MG63 (cell line): ENCODE results near the gene MXRA8. TPM values are rescaled to one million over a fixed set of nuclear protein-coding genes. Genes with fewer than 3 reads are reported as not detected.

Source experiments
- DNase-seq: peaks from one replicate; pipeline ENCODE4 v3.0.0-alpha.2; 2020
- H3K27me3 ChIP-seq: fragments of 250-450 bp; sonication (Bioruptor Pico); 2 replicates; pipeline ENCODE4 v1.5.1; 2020; ENCODE audit warnings: mild to moderate bottlenecking, moderate library complexity
- H3K36me3 ChIP-seq: fragments of 250-450 bp; sonication (Bioruptor Pico); 2 replicates; pipeline ENCODE4 v1.5.1; 2020; ENCODE audit warnings: mild to moderate bottlenecking, moderate library complexity
- H3K4me3 ChIP-seq: fragments of 250-450 bp; sonication (Bioruptor Pico); 2 replicates; pipeline ENCODE4 v1.5.1; 2020; ENCODE audit warnings: mild to moderate bottlenecking, moderate library complexity
- H3K9me3 ChIP-seq: fragments of 250-450 bp; sonication (Bioruptor Pico); 2 replicates; pipeline ENCODE4 v1.5.1; 2020; ENCODE audit warnings: mild to moderate bottlenecking, moderate library complexity
- total RNA-seq: library from RNA; depleted of rRNA; stranded (reverse); fragments of >200 nt; shearing (Covaris generic); gene quantifications from 2 replicates; pipeline ENCODE4 v1.2.3, GENCODE V29; 2014; ENCODE audit warnings: low replicate concordance

Gene MXRA8
- total RNA-seq, 1 experiment from 2014 or later = 316 TPM

- Histone ChIP-seq H3K36me3 (peaks cover 23% of the 10 kb centered on the region), H3K4me3 (no peak overlapping the region), H3K9me3 (no peaks in the 10 kb centered on the region), H3K27me3 (no peaks in the 10 kb centered on the region)
- no peak for DNase-seq
These were observed 21.9 kb downstream of the MXRA8 start for GRCh38 chr1:1336446-1336845.

- H3K36me3 ChIP-seq = peaks cover 17% of the 10 kb centered on the region
- DNase-seq = no peak
- no peaks in the 10 kb centered on the region for H3K9me3 ChIP-seq
These were observed 22.5 kb downstream of the MXRA8 start for GRCh38 chr1:1335792-1336248.

GRCh38 chr1:1335283-1335682, 23.1 kb downstream of the MXRA8 start:
- Histone ChIP-seq H3K9me3 (no peaks in the 10 kb centered on the region), H3K36me3 (peaks cover 13% of the 10 kb centered on the region)
- no peak for DNase-seq

More at GRCh38 chr1:1335792-1336248, 22.5 kb downstream of the MXRA8 start:
- Histone ChIP-seq H3K4me3 (no peak overlapping the region), H3K27me3 (no peaks in the 10 kb centered on the region)

GRCh38 chr1:1334835-1335234, 23.5 kb downstream of the MXRA8 start:
- no peak overlapping the region for H3K4me3 ChIP-seq
- DNase-seq = no peak

More at GRCh38 chr1:1335283-1335682, 23.1 kb downstream of the MXRA8 start:
- H3K27me3 ChIP-seq = no peaks in the 10 kb centered on the region
- no peak overlapping the region for H3K4me3 ChIP-seq

GRCh38 chr1:1333551-1334241, 24.7 kb downstream of the MXRA8 start:
- no peak overlapping the region for H3K4me3 ChIP-seq
- no peak for DNase-seq
- H3K27me3 ChIP-seq = no peaks in the 10 kb centered on the region
- no peaks in the 10 kb centered on the region for H3K9me3 ChIP-seq
- H3K36me3 ChIP-seq = peaks cover 9% of the 10 kb centered on the region

More at GRCh38 chr1:1334835-1335234, 23.5 kb downstream of the MXRA8 start:
- no peaks in the 10 kb centered on the region for H3K27me3 ChIP-seq
- no peaks in the 10 kb centered on the region for H3K9me3 ChIP-seq
- peaks cover 12% of the 10 kb centered on the region for H3K36me3 ChIP-seq

- no peaks in the 10 kb centered on the region for H3K27me3 ChIP-seq
- H3K36me3 ChIP-seq = peaks cover 4% of the 10 kb centered on the region
- H3K9me3 ChIP-seq = no peaks in the 10 kb centered on the region
- H3K4me3 ChIP-seq = no peak overlapping the region
- DNase-seq = no peak
These were observed 25.4 kb downstream of the MXRA8 start for GRCh38 chr1:1332774-1333480.

GRCh38 chr1:1332031-1332755, 26.2 kb downstream of the MXRA8 start:
- Histone ChIP-seq H3K4me3 (no peak overlapping the region), H3K9me3 (no peaks in the 10 kb centered on the region), H3K36me3 (no peaks in the 10 kb centered on the region; the same call in none of the 2 replicates), H3K27me3 (no peaks in the 10 kb centered on the region)
- DNase-seq = no peak

- no peak within 1 kb of the TSS for H3K4me3 ChIP-seq
- no peaks in the 10 kb centered on the region for H3K9me3 ChIP-seq
- no peaks in the 10 kb centered on the region for H3K27me3 ChIP-seq
- DNase-seq = no peak
- no peaks in the 10 kb centered on the region; the same call in none of the 2 replicates for H3K36me3 ChIP-seq
These were observed 27.0 kb downstream of the MXRA8 start, which contains the start of gene TAS1R3 for GRCh38 chr1:1331068-1331965. TAS1R3 (plus strand) TSS chr1:1331280; CDS start chr1:1331346, 66 bp downstream.

- DNase-seq = no peak
- H3K27me3 ChIP-seq = no peaks in the 10 kb centered on the region
- H3K36me3 ChIP-seq = no peaks in the 10 kb centered on the region; the same call in none of the 2 replicates
- no peak overlapping the region for H3K4me3 ChIP-seq
- H3K9me3 ChIP-seq = no peaks in the 10 kb centered on the region
These were observed 27.8 kb downstream of the MXRA8 start for GRCh38 chr1:1330366-1331067.

GRCh38 chr1:1329304-1330210, 28.8 kb downstream of the MXRA8 start:
- no peak for DNase-seq
- Histone ChIP-seq H3K27me3 (no peaks in the 10 kb centered on the region), H3K9me3 (no peaks in the 10 kb centered on the region), H3K36me3 (no peaks in the 10 kb centered on the region; the same call in none of the 2 replicates), H3K4me3 (no peak overlapping the region)

GRCh38 chr1:1328254-1328653, 30.1 kb downstream of the MXRA8 start:
- no peak overlapping the region for H3K4me3 ChIP-seq
- H3K27me3 ChIP-seq = no peaks in the 10 kb centered on the region
- H3K36me3 ChIP-seq = peaks cover 2% of the 10 kb centered on the region
- no peaks in the 10 kb centered on the region for H3K9me3 ChIP-seq
- DNase-seq = no peak

GRCh38 chr1:1327291-1327690, 31.1 kb downstream of the MXRA8 start:
- Histone ChIP-seq H3K9me3 (no peaks in the 10 kb centered on the region), H3K36me3 (peaks cover 2% of the 10 kb centered on the region), H3K4me3 (no peak overlapping the region), H3K27me3 (no peaks in the 10 kb centered on the region)
- no peak for DNase-seq

- Histone ChIP-seq H3K9me3 (no peaks in the 10 kb centered on the region), H3K36me3 (peaks cover 2% of the 10 kb centered on the region), H3K27me3 (no peaks in the 10 kb centered on the region), H3K4me3 (peak overlapping the region; percentile 99; the same call in 1 of the 2 replicates)
- no peak for DNase-seq
These were observed 32.2 kb downstream of the MXRA8 start for GRCh38 chr1:1326075-1326605.

- Histone ChIP-seq H3K27me3 (no peaks in the 10 kb centered on the region), H3K4me3 (peak overlapping the region; percentile 99), H3K36me3 (peaks cover 3% of the 10 kb centered on the region), H3K9me3 (no peaks in the 10 kb centered on the region)
- DNase-seq = no peak
These were observed 32.9 kb downstream of the MXRA8 start for GRCh38 chr1:1325288-1326074.
